Activated T-helper 1 cell treated with anti-CD3 and anti-CD28 coated beads, Interleukin-12 subunit alpha, Interleukin-12 subunit beta, Interleukin-2, Interleukin-4 antibody, amounts not matched to agents 30 ng/mL and 10 ng/mL and 1 ng/mL, durations not matched to agents 14 hours and 24 hours and 36 hours (primary cell): Measurements from ENCODE around the gene PRM1. TPM values are rescaled to one million over a fixed set of nuclear protein-coding genes. Genes with fewer than 3 reads are reported as not detected.

Experiments
- DNase-seq: peaks from one replicate; pipeline ENCODE4 v3.0.0; 2021; ENCODE audit warnings: low spot score
- H3K27ac Mint-ChIP-seq: one replicate; pipeline ENCODE4 v1.8.0; 2021; ENCODE audit warnings: mild to moderate bottlenecking, mixed read lengths
- H3K27me3 Mint-ChIP-seq: one replicate; pipeline ENCODE4 v1.8.0; 2022; ENCODE audit warnings: mild to moderate bottlenecking, moderate library complexity, mixed read lengths; ENCODE audit not compliant: insufficient read depth
- H3K36me3 Mint-ChIP-seq: one replicate; pipeline ENCODE4 v1.8.0; 2021; ENCODE audit warnings: low read depth, mixed read lengths
- H3K4me1 Mint-ChIP-seq: one replicate; pipeline ENCODE4 v1.8.0; 2021; ENCODE audit warnings: low read depth, mixed read lengths
- H3K4me3 Mint-ChIP-seq: one replicate; pipeline ENCODE4 v1.8.0; 2021; ENCODE audit warnings: mild to moderate bottlenecking, moderate library complexity, mixed read lengths
- H3K9me3 Mint-ChIP-seq: one replicate; pipeline ENCODE4 v1.8.0; 2021; ENCODE audit warnings: mixed read lengths
- intact Hi-C: fragments of 100-400 bp; cut with micrococcal nuclease; formaldehyde crosslinking; loops from one replicate; pipeline ENCODE4 v1.15.1; 2024
- total RNA-seq: library from RNA; stranded (reverse); gene quantifications from 2 replicates; pipeline ENCODE4 v1.2.3, GENCODE V29; 2022

PRM1 gene
- total RNA-seq, 1 donor from 2014 or later: not detected

- no peaks in the 10 kb centered on the region for H3K27me3 Mint-ChIP-seq
- no peak for DNase-seq
- intact Hi-C loops: no loop called here
- peak overlapping the region; percentile 56 for H3K27ac Mint-ChIP-seq
- no peaks in the 10 kb centered on the region for H3K9me3 Mint-ChIP-seq
- peaks cover 2% of the 10 kb centered on the region for H3K36me3 Mint-ChIP-seq
- peaks cover 72% of the 10 kb centered on the region for H3K4me1 Mint-ChIP-seq
- H3K4me3 Mint-ChIP-seq: no peak overlapping the region
These were observed 45.5 kb downstream of the PRM1 start for GRCh38 chr16:11235703-11235991.

- peaks cover 77% of the 10 kb centered on the region for H3K4me1 Mint-ChIP-seq
- DNase-seq: no peak
- peaks cover 2% of the 10 kb centered on the region for H3K36me3 Mint-ChIP-seq
- intact Hi-C loops: loop anchor here (1.0 to 5.0 kb wide), 4 partner anchors 119 to 347 kb away; no protein-coding TSS in a partner anchor
- H3K27me3 Mint-ChIP-seq: no peaks in the 10 kb centered on the region
- no peaks in the 10 kb centered on the region for H3K9me3 Mint-ChIP-seq
- H3K4me3 Mint-ChIP-seq: peak overlapping the region; percentile 0
- H3K27ac Mint-ChIP-seq: peak overlapping the region; percentile 56
These were observed 46.0 kb downstream of the PRM1 start for GRCh38 chr16:11234884-11235702.

GRCh38 chr16:11233727-11234376, 47.3 kb downstream of the PRM1 start:
- peak overlapping the region; percentile 59 for H3K4me3 Mint-ChIP-seq
- peak; percentile 69 for DNase-seq
- intact Hi-C loops: loop anchor here (1.0 to 5.0 kb wide), 9 partner anchors 9 to 348 kb away; no protein-coding TSS in a partner anchor
- no peaks in the 10 kb centered on the region for H3K9me3 Mint-ChIP-seq
- peaks cover 2% of the 10 kb centered on the region for H3K36me3 Mint-ChIP-seq
- H3K4me1 Mint-ChIP-seq: peaks cover 90% of the 10 kb centered on the region
- peak overlapping the region; percentile 95 for H3K27ac Mint-ChIP-seq
- no peaks in the 10 kb centered on the region for H3K27me3 Mint-ChIP-seq

- intact Hi-C loops: loop anchor here (1.0 to 5.0 kb wide), 6 partner anchors 8 to 349 kb away; no protein-coding TSS in a partner anchor
- peaks cover 89% of the 10 kb centered on the region for H3K4me1 Mint-ChIP-seq
- no peaks in the 10 kb centered on the region for H3K27me3 Mint-ChIP-seq
- no peaks in the 10 kb centered on the region for H3K36me3 Mint-ChIP-seq
- peak overlapping the region; percentile 59 for H3K4me3 Mint-ChIP-seq
- H3K9me3 Mint-ChIP-seq: no peaks in the 10 kb centered on the region
- DNase-seq: peak; percentile 91
- peak overlapping the region; percentile 95 for H3K27ac Mint-ChIP-seq
These were observed 48.0 kb downstream of the PRM1 start for GRCh38 chr16:11232852-11233726.

GRCh38 chr16:11232302-11232851, 48.8 kb downstream of the PRM1 start:
- Mint-ChIP-seq H3K36me3 (no peaks in the 10 kb centered on the region), H3K4me3 (peak overlapping the region; percentile 64), H3K27me3 (no peaks in the 10 kb centered on the region), H3K4me1 (peaks cover 82% of the 10 kb centered on the region), H3K27ac (peak overlapping the region; percentile 95), H3K9me3 (no peaks in the 10 kb centered on the region)
- intact Hi-C loops: loop anchor here (5.0 kb wide), 1 partner anchor 350 kb away; no protein-coding TSS in a partner anchor
- no peak for DNase-seq

GRCh38 chr16:11231367-11231970, 49.7 kb downstream of the PRM1 start:
- DNase-seq: no peak
- Mint-ChIP-seq H3K27ac (peak overlapping the region; percentile 87), H3K4me1 (peaks cover 74% of the 10 kb centered on the region), H3K27me3 (no peaks in the 10 kb centered on the region), H3K4me3 (peak overlapping the region; percentile 64), H3K36me3 (no peaks in the 10 kb centered on the region), H3K9me3 (no peaks in the 10 kb centered on the region)
- intact Hi-C loops: loop anchor here (5.0 kb wide), 1 partner anchor 351 kb away; no protein-coding TSS in a partner anchor

Other genes starting within 250 kb of the PRM1 start
- 158 and 161 TPM in 2 replicates for gene SOCS1, start 25.1 kb downstream of the PRM1 start, total RNA-seq
- gene TNP2, start 12.0 kb downstream of the PRM1 start, total RNA-seq: not detected in 2 replicates
- not detected in 2 replicates for gene PRM3, start 7.7 kb downstream of the PRM1 start, total RNA-seq
- gene PRM2, start 4.8 kb downstream of the PRM1 start, total RNA-seq: not detected in 2 replicates
- 49.8 and 55.7 TPM in 2 replicates for gene RMI2, start 64.1 kb upstream of the PRM1 start, total RNA-seq